Embryonic facial prominence (tissue), 1 donor: ENCODE results near the gene MS4A15.
"Not testable (repeated sequence)": the region's sequence is repeated elsewhere in the genome, so short reads cannot be mapped to it uniquely, and the experiment has no call there.

Source experiments
- DNase-seq: peaks from one replicate; pipeline ENCODE4 v3.0.0-alpha.2; 2016; ENCODE audit errors: extremely low spot score

MS4A15 gene

GRCh38 chr11:60809249-60809648 is 52.6 kb downstream of the MS4A15 start:
- DNase-seq, result no peak

- DNase-seq, result no peak
Measured at GRCh38 chr11:60809691-60810090, 53.0 kb downstream of the MS4A15 start.

- DNase-seq, result no peak
Measured at GRCh38 chr11:60810151-60810550, 53.5 kb downstream of the MS4A15 start.

GRCh38 chr11:60810569-60810968 is 53.9 kb downstream of the MS4A15 start:
- DNase-seq, result no peak

- no peak for DNase-seq
Measured at GRCh38 chr11:60813324-60813723, 56.7 kb downstream of the MS4A15 start.

GRCh38 chr11:60814112-60814511 is 57.4 kb downstream of the MS4A15 start:
- DNase-seq, result no peak

- no peak for DNase-seq
Measured at GRCh38 chr11:60816590-60817157, 60.0 kb downstream of the MS4A15 start.

GRCh38 chr11:60818057-60818456 is 61.4 kb downstream of the MS4A15 start:
- no peak for DNase-seq

GRCh38 chr11:60821827-60822599 is 65.3 kb downstream of the MS4A15 start:
- DNase-seq, result no peak

- not testable (repeated sequence) for DNase-seq
Measured at GRCh38 chr11:60823745-60824306, 67.2 kb downstream of the MS4A15 start.

GRCh38 chr11:60825118-60825517 is 68.5 kb downstream of the MS4A15 start:
- DNase-seq, result no peak

- no peak for DNase-seq
Measured at GRCh38 chr11:60825790-60826189, 69.1 kb downstream of the MS4A15 start.
